ENCODE data around the gene DEUP1. TPM values are rescaled to one million over a fixed set of nuclear protein-coding genes. Genes with fewer than 3 reads are reported as not detected.

The DEUP1 gene
- total and polyA plus RNA-seq, 9 of the 15 experiments (the other 6 are each of a cell fraction or from before 2014, with no cell fraction given): 1.4 to 10.9 (median 9.3) TPM

- intact Hi-C loops (cut with micrococcal nuclease): no loop called here
- Histone ChIP-seq H3K4me3 (no peak overlapping the region), H3K27ac (ENCODE audit: extremely low read depth, low read depth, low read length) (no peak overlapping the region), H3K4me2 (ENCODE audit: insufficient read depth, low read length) (no peak overlapping the region), H2AFZ (ENCODE audit: low read depth, low read length) (no peak overlapping the region), H3K4me1 (replicated peaks in 1 of 2; ENCODE audit: control insufficient read depth in 2 of 2, insufficient read depth in 2 of 2, low read length in 2 of 2) (no peaks in the 10 kb centered on the region), H4K20me1 (replicated peaks; ENCODE audit: control insufficient read depth, insufficient read depth, low read length) (no peaks in the 10 kb centered on the region), H3K9ac (ENCODE audit: insufficient read depth in 1 of 2, low read depth in 2 of 2, low read length in 2 of 2) (no peak overlapping the region), H3K9me3 (replicated peaks; ENCODE audit: control insufficient read depth, insufficient read depth, low read depth, low read length) (no peaks in the 10 kb centered on the region), H3K36me3 (ENCODE audit: control insufficient read depth, insufficient read depth, low read length) (no peaks in the 10 kb centered on the region), H3K9me1 (ENCODE audit: control insufficient read depth, insufficient read depth, low read length) (no peaks in the 10 kb centered on the region), H3K79me2 (ENCODE audit: control insufficient read depth, insufficient read depth, low read length) (no peaks in the 10 kb centered on the region), H3K27me3 (ENCODE audit: control insufficient read depth in 2 of 2, insufficient read depth in 2 of 2, low read length in 2 of 2) (0 out of 5 replicates have a peak, but pooled peaks cover 0 to 6% of the 10 kb centered on the region in 2 experiments)
- CTCF ChIA-PET (ENCODE audit: low intra/inter-chr PET ratio): no interaction called here
- in situ Hi-C loops (cut with MboI): no loop called here
- FAIRE-seq: no peak
- no TSS peak for BruUV-seq (replicated peaks)
- no peak for DNase-seq (ENCODE audit: extremely low read depth in 1 of 4, low spot score in 3 of 4)
- POLR2A ChIA-PET: no interaction called here
- 6% methylated on average over 1 of the region's 1 CpG for WGBS (ENCODE audit: insufficient coverage, low coverage, missing lambda C conversion rate)
- ATAC-seq: no peak
- TF ChIP-seq BRF1 (IDR thresholded peaks at IDR 0.05; ENCODE audit: borderline replicate concordance, extremely low read depth, insufficient read length) (no peak), ZNF77 (CRISPR knock-in tag; IDR thresholded peaks at IDR 0.05) (no peak), ZNF212 (CRISPR knock-in tag; IDR thresholded peaks at IDR 0.05) (no peak), FOXP4 (CRISPR knock-in tag; IDR thresholded peaks at IDR 0.05; ENCODE audit: borderline replicate concordance) (no peak), NELFE (IDR thresholded peaks at IDR 0.05; ENCODE audit: insufficient read depth, insufficient read length) (no peak), TCF7 (IDR thresholded peaks at IDR 0.05; ENCODE audit: borderline replicate concordance) (no peak), HDAC2 (IDR thresholded peaks at IDR 0.05) (no peak), EP400 (IDR thresholded peaks at IDR 0.05) (no peak), SIN3B (IDR thresholded peaks at IDR 0.05; ENCODE audit: low read depth) (no peak), ZNF445 (CRISPR knock-in tag; IDR thresholded peaks at IDR 0.05; ENCODE audit: low read depth) (no peak), POLR3G (IDR thresholded peaks at IDR 0.05; ENCODE audit: extremely low read depth, insufficient read length, insufficient replicate concordance) (no peak), MAFG (tag; conservative IDR thresholded peaks at IDR 0.05) (peak; percentile 78), POLR3A (IDR thresholded peaks at IDR 0.05; ENCODE audit: borderline replicate concordance, extremely low read depth, insufficient read depth, insufficient read length) (no peak), POLR2H (tag; IDR thresholded peaks at IDR 0.05; ENCODE audit: low read depth) (no peak), XRCC3 (IDR thresholded peaks at IDR 0.05) (no peak), ZNF436 (CRISPR knock-in tag; IDR thresholded peaks at IDR 0.05) (no peak), TBP (optimal IDR thresholded peaks at IDR 0.05; ENCODE audit: low read depth, low read length) (no peak), KDM1A (IDR thresholded peaks at IDR 0.05) (no peak), TEAD4 (IDR thresholded peaks at IDR 0.05; ENCODE audit: low read length) (no peak), TEAD4 (CRISPR knock-in tag; IDR thresholded peaks at IDR 0.05; ENCODE audit: borderline replicate concordance) (no peak), CGGBP1 (CRISPR knock-in tag; IDR thresholded peaks at IDR 0.05) (no peak), DEAF1 (CRISPR knock-in tag; IDR thresholded peaks at IDR 0.05) (no peak), ZNF551 (CRISPR knock-in tag; IDR thresholded peaks at IDR 0.05) (no peak)
These were observed 38.6 kb upstream of the DEUP1 start for GRCh38 chr11:93291898-93292297.
